Stimulated activated CD4-positive, alpha-beta T cell treated with anti-CD3 and anti-CD28 coated beads, TNF-alpha, amount 100 ng/mL, for 1 hour (primary cell): ENCODE data around the gene USB1.

ENCODE experiments used
- DNase-seq, 3 donors: peaks; one replicate each; pipeline ENCODE4 v3.0.0-alpha.2; 2020; ENCODE audit warnings: low read depth in 3 of 3, low spot score in 1 of 3

USB1 gene

GRCh38 chr16:58016840-58017446 lies 15.7 kb downstream of the USB1 start:
- no peak for DNase-seq

GRCh38 chr16:58018803-58019202 lies 17.6 kb downstream of the USB1 start:
- DNase-seq: no peak

GRCh38 chr16:58019866-58020538 lies 18.8 kb downstream of the USB1 start:
- no peak for DNase-seq

- peak in 1 of 3 donors; percentile 46 for DNase-seq
Measured at GRCh38 chr16:58020628-58021521, 19.7 kb downstream of the USB1 start.

GRCh38 chr16:58021661-58022551 lies 20.7 kb downstream of the USB1 start:
- no peak for DNase-seq

- no peak for DNase-seq
Measured at GRCh38 chr16:58022601-58023371, 21.6 kb downstream of the USB1 start.

GRCh38 chr16:58024486-58025350 lies 23.5 kb downstream of the USB1 start:
- DNase-seq: no peak

- peak in 2 of 3 donors; percentile 28 to 55 for DNase-seq
Measured at GRCh38 chr16:58025351-58026138, 24.3 kb downstream of the USB1 start, which contains the start of gene MMP15. Gene MMP15 (plus strand): TSS chr16:58025754. CDS start chr16:58026351, 597 bp downstream.

- no peak for DNase-seq
Measured at GRCh38 chr16:58026139-58026704, 25.0 kb downstream of the USB1 start.

GRCh38 chr16:58026705-58027160 lies 25.5 kb downstream of the USB1 start:
- no peak for DNase-seq

- no peak for DNase-seq
Measured at GRCh38 chr16:58027161-58027915, 26.1 kb downstream of the USB1 start.

- DNase-seq: no peak
Measured at GRCh38 chr16:58027916-58028455, 26.8 kb downstream of the USB1 start.

- no peak for DNase-seq
Measured at GRCh38 chr16:58028541-58029070, 27.4 kb downstream of the USB1 start.

GRCh38 chr16:58029410-58029809 lies 28.2 kb downstream of the USB1 start:
- no peak for DNase-seq

- DNase-seq: no peak
Measured at GRCh38 chr16:58030136-58030840, 29.1 kb downstream of the USB1 start.
